GM15510 (cell line): ENCODE data around the gene BAX.

ENCODE experiments used
- POLR2A ChIP-seq: IDR thresholded peaks from 3 replicates; pipeline ENCODE4 v1.6.1; 2011; ENCODE audit warnings: borderline replicate concordance; ENCODE audit not compliant: insufficient read length; ENCODE audit errors: extremely low read depth

BAX gene

DNA sequence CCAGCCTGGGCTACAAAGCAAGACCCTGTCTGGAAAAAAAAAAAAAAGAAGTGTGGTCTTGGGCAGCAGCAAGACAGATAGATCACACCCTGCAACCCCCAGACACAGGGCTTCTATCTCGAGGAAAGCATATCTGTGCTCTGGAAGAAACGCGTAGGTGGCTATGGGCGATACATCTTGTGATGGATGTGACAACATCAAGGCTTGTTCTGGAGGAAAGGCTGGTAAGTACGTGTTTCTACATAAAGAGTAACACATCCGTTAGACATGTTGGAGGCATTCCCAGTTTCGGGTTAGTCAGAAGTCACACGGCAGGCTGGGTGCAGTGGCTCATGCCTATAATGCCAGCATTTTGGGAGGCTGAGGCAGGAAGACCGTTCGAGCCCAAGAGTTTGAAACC lies 27.8 kb upstream of the BAX start:
- no peak for TF ChIP-seq POLR2A

DNA sequence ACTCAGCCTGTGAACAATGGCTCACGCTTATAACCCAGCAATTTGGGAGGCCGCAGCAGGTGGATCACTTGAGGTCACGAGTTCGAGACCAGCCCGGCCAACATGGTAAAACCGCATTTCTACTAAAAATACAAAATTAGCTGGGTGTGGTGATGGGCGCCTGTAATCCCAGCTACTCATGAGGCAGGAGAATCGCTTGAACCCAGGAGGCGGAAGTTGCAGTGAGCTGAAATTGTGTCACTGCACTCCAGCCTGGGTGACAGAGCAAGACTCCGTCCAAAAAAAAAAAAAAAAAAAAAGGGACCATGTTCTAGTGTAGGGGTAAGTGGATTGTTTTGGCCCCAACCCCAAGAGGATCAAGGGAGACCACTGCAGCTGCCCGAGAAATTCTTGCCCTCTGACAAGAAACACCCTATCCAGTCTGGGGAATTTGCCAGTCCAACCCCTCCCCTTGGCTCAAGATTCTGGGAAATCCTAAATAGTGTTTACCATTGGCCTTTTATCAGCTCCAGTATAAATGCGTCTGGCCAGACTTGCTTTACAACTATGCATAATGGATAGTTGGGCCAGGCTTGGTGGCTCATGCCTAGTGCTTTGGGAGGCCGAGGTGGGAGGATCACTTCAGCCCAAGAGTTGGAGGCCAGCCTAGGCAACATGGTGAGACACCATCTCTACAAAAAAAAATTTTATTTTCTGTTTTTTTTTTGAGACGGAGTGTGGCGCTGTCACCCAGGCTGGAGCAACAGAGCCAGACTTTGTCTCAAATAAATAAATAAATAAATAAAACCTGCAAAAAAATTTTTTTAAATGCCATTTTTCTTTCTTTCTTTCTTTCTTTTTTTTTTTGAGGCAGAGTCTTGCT lies 26.3 kb upstream of the BAX start:
- TF ChIP-seq POLR2A, result no peak

- no peak for TF ChIP-seq POLR2A
These were observed 21.2 kb upstream of the BAX start, which contains the start of gene DHDH for GRCh38 chr19:48933382-48933932. TSS of gene DHDH (plus strand) at chr19:48933699. CDS start at chr19:48933722, 23 bp downstream.

DNA sequence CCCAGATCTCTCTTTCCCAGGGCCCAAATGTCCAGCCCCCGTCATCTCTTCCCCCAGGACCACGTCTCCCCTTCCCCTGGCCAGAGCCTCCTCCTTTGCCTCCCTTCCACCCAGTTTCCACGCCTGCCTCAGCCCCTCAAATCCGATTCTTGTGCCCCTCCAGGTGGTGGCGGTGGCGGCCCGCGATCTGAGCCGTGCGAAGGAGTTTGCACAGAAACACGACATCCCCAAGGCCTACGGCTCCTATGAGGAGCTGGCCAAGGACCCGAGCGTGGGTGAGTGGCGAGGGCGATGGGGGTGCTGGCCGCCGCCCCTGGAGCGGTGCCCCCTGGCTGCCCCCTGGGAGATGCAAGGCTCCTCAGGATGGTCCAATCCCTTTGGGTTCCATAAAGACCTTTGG lies 19.8 kb upstream of the BAX start:
- no peak for TF ChIP-seq POLR2A

- TF ChIP-seq POLR2A, result no peak
These were observed 18.8 kb upstream of the BAX start for GRCh38 chr19:48935864-48936263.

- TF ChIP-seq POLR2A, result no peak
These were observed 16.4 kb upstream of the BAX start for GRCh38 chr19:48938256-48938655.

DNA sequence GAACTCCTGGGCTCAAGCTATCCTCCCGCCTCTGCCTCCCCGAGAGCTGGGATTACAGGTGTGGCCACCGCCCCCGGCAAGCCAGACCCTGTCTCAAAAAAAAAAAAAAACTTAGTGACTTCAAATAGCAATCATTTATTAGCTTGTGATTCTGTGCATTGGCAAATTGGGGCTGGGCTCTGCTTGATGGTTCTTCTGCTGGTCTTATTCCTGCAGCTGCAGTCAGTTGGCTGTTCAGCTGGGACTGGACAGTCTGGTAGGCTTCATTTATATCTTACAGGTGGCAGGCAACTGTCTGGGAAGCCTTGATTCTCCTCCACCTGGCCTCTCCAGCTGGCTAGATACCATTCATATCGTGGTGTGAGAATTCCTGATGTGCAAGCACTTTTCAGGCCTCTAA lies 13.8 kb upstream of the BAX start:
- TF ChIP-seq POLR2A, result no peak

GRCh38 chr19:48943081-48943480 lies 11.6 kb upstream of the BAX start:
- TF ChIP-seq POLR2A, result no peak

DNA sequence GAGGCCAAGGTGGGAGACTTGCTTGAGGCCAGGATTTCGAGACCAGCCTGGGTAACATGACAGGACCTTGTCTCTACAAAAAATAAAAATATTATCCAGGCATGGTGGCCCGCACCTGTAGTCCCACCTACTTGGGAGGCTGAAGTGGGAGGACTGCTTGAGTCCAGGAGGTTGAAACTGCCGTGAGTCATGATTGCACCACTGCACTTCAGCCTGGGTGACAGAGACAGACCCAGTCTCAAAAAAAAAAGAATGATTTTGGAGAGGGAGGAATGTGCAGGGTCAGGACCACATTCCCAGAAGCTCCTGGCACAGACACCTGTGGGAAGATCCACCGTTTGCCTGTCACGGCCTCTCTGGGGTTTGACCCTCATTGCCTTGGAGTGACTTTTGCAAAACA lies 9.3 kb upstream of the BAX start:
- no peak for TF ChIP-seq POLR2A

- TF ChIP-seq POLR2A, result no peak
These were observed 8.9 kb upstream of the BAX start for GRCh38 chr19:48945817-48946216.

DNA sequence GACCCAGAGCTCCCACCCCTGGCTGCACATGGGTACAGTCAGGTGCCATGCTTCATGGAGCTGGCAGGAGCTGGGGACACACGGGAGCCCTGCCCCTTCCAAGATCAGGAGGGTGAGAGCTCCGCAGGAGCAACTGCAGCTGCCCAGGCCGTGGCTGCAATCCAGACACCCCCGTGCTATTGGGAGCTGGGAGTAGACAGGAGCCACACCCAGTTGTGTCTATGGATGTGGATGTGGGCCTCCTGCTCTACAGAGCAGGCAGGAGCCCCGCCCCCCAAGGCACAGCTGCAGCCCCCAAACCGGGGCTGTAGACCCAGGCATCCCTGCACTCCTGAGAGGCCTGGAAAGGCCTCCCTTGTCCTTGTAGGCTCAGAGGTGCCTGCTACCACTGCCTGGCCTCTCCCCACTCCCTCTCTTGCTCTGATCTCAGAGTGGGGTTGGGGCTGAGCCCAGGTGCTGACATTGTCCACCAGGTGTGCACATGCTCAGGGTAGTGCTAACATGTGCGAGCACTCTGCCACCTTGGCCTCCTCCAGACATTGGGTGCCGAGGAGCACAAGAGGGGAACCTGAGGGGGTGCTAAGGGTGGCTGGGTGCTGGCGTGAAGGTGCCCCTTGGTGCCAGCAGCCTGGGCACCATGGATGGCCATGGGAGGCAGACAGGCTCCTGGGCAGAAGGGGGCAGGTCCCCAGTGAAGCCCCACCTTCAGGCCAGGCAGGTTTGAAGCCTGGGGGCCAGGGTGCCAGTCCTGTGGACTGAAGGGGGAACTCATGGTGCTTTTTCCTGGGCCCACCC lies 8.0 kb upstream of the BAX start:
- no peak for TF ChIP-seq POLR2A

DNA sequence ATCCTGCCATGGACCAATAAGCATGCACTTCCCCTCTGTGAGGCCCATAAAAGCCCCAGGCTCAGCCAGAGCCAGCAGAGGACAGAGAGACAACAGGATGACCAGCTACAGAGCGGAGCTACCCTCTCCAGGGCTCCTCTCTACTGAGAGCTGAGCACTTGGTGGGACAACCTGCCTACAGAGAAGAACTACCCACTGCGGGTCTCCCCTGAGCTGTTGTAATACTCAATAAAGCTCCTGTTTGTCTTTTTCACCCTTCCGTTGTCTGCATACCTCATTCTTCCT lies 7.5 kb upstream of the BAX start:
- TF ChIP-seq POLR2A, result no peak

- no peak for TF ChIP-seq POLR2A
These were observed 4.5 kb upstream of the BAX start for GRCh38 chr19:48950159-48950558.

GRCh38 chr19:48950830-48951519 lies 3.7 kb upstream of the BAX start:
- TF ChIP-seq POLR2A, result no peak

- TF ChIP-seq POLR2A, result no peak
These were observed 1.5 kb upstream of the BAX start for GRCh38 chr19:48953141-48953540.
